Neural crest cell (in vitro differentiated cells): ENCODE results near the gene SMG6. TPM values are rescaled to one million over a fixed set of nuclear protein-coding genes. Genes with fewer than 3 reads are reported as not detected.

ENCODE experiments used
- DNase-seq: peaks from one replicate; pipeline ENCODE4 v3.0.0; 2021; ENCODE audit warnings: low read depth, mixed read lengths, low spot score
- H3K27ac Mint-ChIP-seq: one replicate; pipeline ENCODE4 v1.8.0; 2021; ENCODE audit warnings: mild to moderate bottlenecking, mixed read lengths; ENCODE audit not compliant: unreplicated experiment
- H3K27me3 Mint-ChIP-seq: 2 replicates; pipeline ENCODE4 v1.8.0; 2021; ENCODE audit warnings: low read depth, mild to moderate bottlenecking, mixed read lengths
- H3K36me3 Mint-ChIP-seq: 2 replicates; pipeline ENCODE4 v1.8.0; 2021; ENCODE audit warnings: low read depth, mild to moderate bottlenecking, mixed read lengths
- H3K4me1 Mint-ChIP-seq: 2 replicates; pipeline ENCODE4 v1.8.0; 2021; ENCODE audit warnings: mixed read lengths
- H3K4me3 Mint-ChIP-seq: one replicate; pipeline ENCODE4 v1.8.0; 2021; ENCODE audit warnings: mild to moderate bottlenecking, mixed read lengths
- H3K9me3 Mint-ChIP-seq: 2 replicates; pipeline ENCODE4 v1.8.0; 2021; ENCODE audit warnings: mixed read lengths
- CTCF ChIP-seq: fragments of 200-600 bp; sonication (generic); conservative IDR thresholded peaks from 2 replicates; pipeline ENCODE4 v1.5.0; 2021; ENCODE audit warnings: antibody characterized with exemption, mild to moderate bottlenecking
- total RNA-seq: library from RNA; stranded (reverse); gene quantifications from 2 replicates; pipeline ENCODE4 v1.2.1, GENCODE V29; 2021

Gene SMG6
- total RNA-seq, 1 donor from 2014 or later, result 57.2 TPM

GRCh38 chr17:2237521-2237921 is 66.1 kb downstream of the SMG6 start:
- peaks cover 5% of the 10 kb centered on the region for H3K36me3 Mint-ChIP-seq
- H3K4me3 Mint-ChIP-seq, result no peak overlapping the region
- no peaks in the 10 kb centered on the region for H3K9me3 Mint-ChIP-seq
- H3K27ac Mint-ChIP-seq, result no peak overlapping the region
- H3K4me1 Mint-ChIP-seq, result peaks cover 13% of the 10 kb centered on the region
- no peak for TF ChIP-seq CTCF
- no peak for DNase-seq
- no peaks in the 10 kb centered on the region for H3K27me3 Mint-ChIP-seq

DNA sequence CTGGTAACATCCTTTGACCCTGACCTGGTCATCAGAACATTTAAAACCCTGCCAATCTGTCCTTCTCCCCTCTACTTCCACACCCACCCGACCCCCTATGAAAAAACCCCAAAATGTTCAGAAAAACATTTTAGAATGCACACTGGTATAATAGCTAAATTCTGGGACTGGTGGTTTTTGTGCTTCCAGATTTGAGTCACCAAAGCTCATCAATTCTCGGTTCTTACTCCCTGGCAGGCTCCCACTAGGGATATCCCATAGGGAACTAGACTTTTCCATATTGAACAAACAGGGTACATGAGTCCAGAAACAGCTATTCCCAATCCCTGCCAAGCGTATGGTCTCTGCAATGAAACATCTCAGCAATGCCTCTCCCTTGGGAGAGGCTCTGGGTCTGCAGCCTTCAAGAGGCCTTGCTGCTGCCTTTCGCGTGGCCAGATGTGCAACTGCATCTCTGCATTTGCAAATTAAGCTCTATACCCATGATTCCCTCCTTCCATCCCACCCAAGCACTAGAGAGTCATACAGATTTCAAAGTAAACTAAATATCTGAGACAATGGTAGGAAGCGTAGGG is 67.7 kb downstream of the SMG6 start:
- Mint-ChIP-seq H3K36me3 (no peaks in the 10 kb centered on the region), H3K9me3 (no peaks in the 10 kb centered on the region), H3K4me3 (no peak overlapping the region), H3K4me1 (peaks cover 13% of the 10 kb centered on the region), H3K27me3 (no peaks in the 10 kb centered on the region), H3K27ac (no peak overlapping the region)
- no peak for DNase-seq
- TF ChIP-seq CTCF, result no peak

DNA sequence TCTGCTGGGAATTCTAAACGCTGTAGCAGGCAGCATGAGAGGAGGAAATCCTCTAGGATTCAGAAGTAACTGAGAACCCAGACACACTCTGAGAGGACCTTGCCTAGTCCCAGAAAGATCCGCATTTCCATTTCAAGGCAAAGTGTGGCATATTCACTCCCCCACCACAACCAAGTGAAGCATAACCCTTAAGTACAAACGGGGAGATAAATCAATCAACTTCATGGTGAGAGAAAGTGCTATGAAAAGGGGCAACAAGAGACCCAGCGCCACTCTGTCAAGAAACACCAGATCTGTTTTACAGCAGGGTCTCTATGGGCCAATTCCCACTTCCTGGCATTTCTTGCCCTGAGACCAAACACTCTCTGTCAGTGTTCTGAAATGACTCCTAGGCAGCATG is 68.3 kb downstream of the SMG6 start:
- Mint-ChIP-seq H3K27ac (no peak overlapping the region), H3K36me3 (no peaks in the 10 kb centered on the region), H3K4me3 (no peak overlapping the region), H3K9me3 (no peaks in the 10 kb centered on the region), H3K27me3 (no peaks in the 10 kb centered on the region), H3K4me1 (peaks cover 13% of the 10 kb centered on the region)
- DNase-seq, result no peak
- no peak for TF ChIP-seq CTCF

- Mint-ChIP-seq H3K4me3 (no peak overlapping the region), H3K4me1 (peaks cover 6% of the 10 kb centered on the region), H3K9me3 (no peaks in the 10 kb centered on the region), H3K36me3 (no peaks in the 10 kb centered on the region), H3K27ac (no peak overlapping the region), H3K27me3 (no peaks in the 10 kb centered on the region)
- TF ChIP-seq CTCF, result no peak
- DNase-seq, result no peak
These were observed 70.1 kb downstream of the SMG6 start for GRCh38 chr17:2233441-2233947.

DNA sequence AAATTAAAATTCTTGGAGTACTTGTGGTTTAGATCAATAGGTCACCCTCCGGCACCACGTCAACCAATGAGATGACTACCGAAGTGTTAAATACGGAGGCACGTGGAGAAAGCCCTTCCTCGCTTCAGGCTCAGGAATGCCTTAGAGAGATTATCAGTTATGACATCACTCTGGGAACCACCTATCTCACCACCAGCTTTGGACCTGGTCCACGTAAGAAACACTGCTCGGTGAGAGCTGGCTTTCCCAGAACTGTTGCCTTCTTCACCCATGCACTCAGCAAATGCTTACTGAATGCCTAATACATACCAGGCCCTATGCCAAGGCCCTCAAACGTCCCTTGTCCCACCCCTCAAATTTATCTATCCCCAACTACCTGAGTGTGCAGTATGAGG is 71.3 kb downstream of the SMG6 start:
- H3K27ac Mint-ChIP-seq, result no peak overlapping the region

More for the DNA sequence above, 71.3 kb downstream of the SMG6 start:
- no peak for DNase-seq
- TF ChIP-seq CTCF, result no peak
- Mint-ChIP-seq H3K27me3 (no peaks in the 10 kb centered on the region), H3K4me3 (no peak overlapping the region), H3K9me3 (no peaks in the 10 kb centered on the region), H3K4me1 (no peaks in the 10 kb centered on the region), H3K36me3 (no peaks in the 10 kb centered on the region)
